ENCODE results near the gene CARF.
"Not testable (repeated sequence)": the region's sequence is repeated elsewhere in the genome, so short reads cannot be mapped to it uniquely, and the experiment has no call there.

Gene CARF

DNA sequence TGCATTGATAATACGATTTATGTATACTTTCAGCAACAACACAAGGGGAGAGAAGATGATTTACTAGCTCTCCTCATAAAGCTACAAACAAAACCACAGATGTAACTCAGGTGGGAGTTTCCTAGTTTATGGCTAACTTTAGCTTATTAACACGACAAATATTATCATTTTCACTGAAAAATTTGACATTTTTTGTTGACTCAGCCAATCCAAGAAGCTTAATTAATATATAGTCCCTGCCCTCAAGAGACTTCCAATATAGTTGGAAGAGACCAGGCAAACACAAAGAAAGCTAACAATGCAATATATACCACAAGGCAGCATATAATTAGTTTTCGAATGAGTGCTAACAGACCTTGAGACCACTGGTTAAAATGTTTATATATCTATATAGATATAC, 1.4 kb upstream of the CARF start:
- Mint-ChIP-seq H3K4me3 (peak overlapping the region; percentile 95), H3K36me3 (ENCODE audit: insufficient read depth) (peaks cover 19% of the 10 kb centered on the region), H3K9me3 (no peaks in the 10 kb centered on the region), H3K4me1 (peaks cover 18% of the 10 kb centered on the region), H3K27ac (ENCODE audit: low read depth) (peak overlapping the region; percentile 78), H3K27me3 (no peaks in the 10 kb centered on the region)
- no peak for DNase-seq (ENCODE audit: low spot score in 2 of 2)
- ATAC-seq (replicated peaks; ENCODE audit: extremely low read depth, poor library complexity, severe bottlenecking), result no peak

DNA sequence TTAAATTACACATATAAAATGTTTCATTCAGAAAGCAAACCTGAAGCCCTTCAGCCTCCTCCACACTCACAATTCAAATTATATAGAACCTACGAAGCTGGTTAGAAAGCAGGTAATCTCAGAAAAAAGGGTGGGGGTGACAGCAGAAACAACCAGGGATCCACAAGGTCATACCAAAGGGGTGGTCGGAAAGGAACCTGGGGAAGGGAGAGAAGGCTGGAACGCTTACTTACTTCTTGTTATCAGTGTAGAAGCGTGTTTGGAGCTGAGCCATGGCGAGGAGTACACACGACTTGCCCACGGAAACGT, 918 bp upstream of the CARF start:
- DNase-seq (ENCODE audit: low spot score in 2 of 2), result no peak
- H3K27me3 Mint-ChIP-seq, result no peaks in the 10 kb centered on the region
- H3K4me1 Mint-ChIP-seq, result peaks cover 18% of the 10 kb centered on the region
- H3K9me3 Mint-ChIP-seq, result no peaks in the 10 kb centered on the region
- peak overlapping the region; percentile 95 for H3K4me3 Mint-ChIP-seq
- H3K27ac Mint-ChIP-seq (ENCODE audit: low read depth), result peak overlapping the region; percentile 78
- ATAC-seq (replicated peaks; ENCODE audit: extremely low read depth, poor library complexity, severe bottlenecking), result peak; percentile 15
- peaks cover 19% of the 10 kb centered on the region for H3K36me3 Mint-ChIP-seq (ENCODE audit: insufficient read depth)

DNA sequence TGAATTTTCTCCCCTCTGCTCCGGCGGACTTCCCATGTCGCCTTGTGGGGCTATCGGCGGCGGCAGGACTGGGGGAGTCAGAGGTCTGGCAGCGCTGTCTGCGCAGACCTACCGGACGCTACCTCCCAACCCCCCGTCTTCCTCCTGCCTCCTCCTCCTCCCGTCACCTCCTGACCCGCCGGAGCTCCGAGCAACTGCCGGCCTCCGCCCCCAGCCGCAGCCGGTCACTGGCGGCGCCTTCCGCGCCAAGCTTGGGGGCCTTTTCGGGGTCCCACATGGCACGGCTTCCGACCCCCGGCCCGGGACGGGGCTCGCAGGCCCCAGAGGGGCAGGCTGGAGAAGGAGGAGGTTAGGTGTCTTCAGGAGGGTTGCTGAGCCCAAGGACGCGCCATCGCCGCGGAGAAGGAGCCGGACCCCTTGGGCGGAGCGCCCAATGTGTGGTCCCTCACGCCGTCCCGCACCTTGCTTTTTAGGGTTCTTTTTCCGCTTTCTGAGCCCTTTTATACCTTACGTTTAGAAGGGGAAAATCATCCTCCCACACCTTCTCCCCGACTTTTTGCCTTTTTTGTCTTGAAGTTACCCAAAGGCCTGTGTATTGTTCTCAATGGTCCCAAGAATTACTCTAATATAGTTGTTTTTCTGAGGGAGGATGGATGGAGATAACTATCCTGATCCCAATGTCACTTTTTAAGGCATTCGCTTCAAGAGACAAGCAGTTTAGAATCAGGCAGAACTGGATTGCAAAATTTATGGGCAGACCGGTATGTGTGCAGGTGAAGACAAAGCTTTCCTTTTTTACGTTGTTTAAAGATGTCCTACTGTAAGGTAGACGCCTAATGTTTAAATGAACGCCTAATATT, 497 bp downstream of the CARF start:
- H3K27me3 Mint-ChIP-seq, H3K9me3 Mint-ChIP-seq: not testable (repeated sequence)
- peak overlapping the region; percentile 78 for H3K27ac Mint-ChIP-seq (ENCODE audit: low read depth)
- peak; percentile 33 for ATAC-seq (replicated peaks; ENCODE audit: extremely low read depth, poor library complexity, severe bottlenecking)
- peak in 1 of 2 donors; percentile 16 for DNase-seq (ENCODE audit: low spot score in 2 of 2)
- H3K36me3 Mint-ChIP-seq (ENCODE audit: insufficient read depth), result peaks cover 15% of the 10 kb centered on the region
- peak overlapping the region; percentile 95 for H3K4me3 Mint-ChIP-seq
- peaks cover 18% of the 10 kb centered on the region for H3K4me1 Mint-ChIP-seq

DNA sequence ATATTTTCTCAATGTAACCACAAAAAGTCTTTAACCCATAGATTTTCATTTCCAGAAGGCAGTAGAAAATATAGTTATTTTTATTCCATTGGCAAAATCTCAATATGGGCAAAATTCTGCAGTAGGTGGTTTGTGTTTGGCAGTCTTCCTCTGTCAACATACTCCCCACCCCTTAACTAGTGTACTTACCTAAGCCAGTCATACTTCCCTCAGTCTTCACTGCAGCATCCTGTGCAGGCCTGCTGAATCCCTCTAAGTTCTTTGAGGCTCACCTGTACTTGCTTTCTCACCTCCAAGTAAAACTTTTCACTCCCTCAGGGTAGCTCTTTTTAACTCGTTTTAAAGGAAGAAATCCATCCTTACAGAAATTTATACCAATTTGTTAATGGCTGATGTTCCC, 6.8 kb downstream of the CARF start:
- Mint-ChIP-seq H3K27ac (ENCODE audit: low read depth) (no peak overlapping the region), H3K9me3 (no peaks in the 10 kb centered on the region), H3K4me3 (no peak overlapping the region), H3K27me3 (no peaks in the 10 kb centered on the region), H3K4me1 (no peaks in the 10 kb centered on the region), H3K36me3 (ENCODE audit: insufficient read depth) (peaks cover 2% of the 10 kb centered on the region)
- DNase-seq (ENCODE audit: low spot score in 2 of 2) (no peak), ATAC-seq (replicated peaks; ENCODE audit: extremely low read depth, poor library complexity, severe bottlenecking) (no peak)

DNA sequence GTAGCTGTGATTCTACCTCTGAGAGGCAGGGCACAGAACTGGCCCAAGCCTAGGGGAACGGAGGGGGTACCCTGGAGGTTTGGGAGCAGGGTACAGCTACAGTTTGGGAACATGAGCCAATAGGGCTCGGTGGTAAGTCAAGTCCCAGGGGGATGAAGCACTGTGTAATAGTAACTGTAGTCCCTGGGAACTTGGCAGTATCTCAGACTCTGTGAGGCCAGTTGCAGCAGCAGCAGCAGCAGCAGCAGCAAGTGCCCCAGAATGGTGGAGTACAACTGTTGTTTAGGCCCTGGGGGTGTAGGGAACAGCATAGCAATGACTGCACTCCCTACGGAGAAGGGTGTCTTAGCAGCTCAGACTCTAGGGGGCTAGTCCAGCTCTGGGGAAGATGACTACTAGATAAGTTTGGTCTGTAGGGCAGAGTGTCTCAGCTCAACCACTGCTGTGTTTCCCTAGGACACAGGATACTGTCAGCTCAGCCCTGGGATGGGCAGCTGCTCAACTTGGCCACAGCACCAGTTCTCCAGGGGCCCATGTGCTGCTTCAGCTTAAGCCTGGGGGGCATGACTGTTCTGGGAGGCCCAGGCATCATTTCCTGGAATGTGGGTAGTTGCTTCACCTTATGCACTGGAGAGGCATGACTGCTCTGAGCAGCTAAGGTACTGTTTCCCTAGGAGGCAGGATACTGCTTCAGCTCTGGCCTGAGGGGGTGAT, 20.5 kb downstream of the CARF start:
- H3K4me1 Mint-ChIP-seq, result peaks cover 6% of the 10 kb centered on the region
- no peaks in the 10 kb centered on the region for H3K27me3 Mint-ChIP-seq
- no peak overlapping the region for H3K27ac Mint-ChIP-seq (ENCODE audit: low read depth)
- ATAC-seq (replicated peaks; ENCODE audit: extremely low read depth, poor library complexity, severe bottlenecking) (no peak), DNase-seq (ENCODE audit: low spot score in 2 of 2) (no peak)
- H3K9me3 Mint-ChIP-seq, result no peaks in the 10 kb centered on the region
- no peak overlapping the region for H3K4me3 Mint-ChIP-seq
- H3K36me3 Mint-ChIP-seq (ENCODE audit: insufficient read depth), result peaks cover 12% of the 10 kb centered on the region

DNA sequence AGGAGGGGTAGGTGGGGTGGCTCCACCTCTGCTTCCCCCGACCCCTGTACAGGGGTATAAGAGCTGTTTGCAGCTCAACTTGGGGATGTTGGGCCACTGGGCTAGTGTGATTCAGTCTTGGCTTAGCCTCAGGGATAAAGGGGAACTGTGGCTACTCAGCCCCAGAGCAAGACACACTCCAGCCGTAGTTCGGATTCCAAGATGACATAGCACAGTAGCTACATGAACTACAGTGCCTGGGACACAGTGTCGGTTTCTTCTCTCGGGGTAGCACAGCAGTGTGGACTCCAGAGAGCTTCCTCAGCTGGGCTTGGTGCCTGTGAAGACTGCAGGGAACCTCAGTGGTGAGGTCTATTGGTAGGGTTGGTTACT, 21.1 kb downstream of the CARF start:
- Mint-ChIP-seq H3K27ac (ENCODE audit: low read depth) (no peak overlapping the region), H3K27me3 (no peaks in the 10 kb centered on the region), H3K36me3 (ENCODE audit: insufficient read depth) (peaks cover 13% of the 10 kb centered on the region), H3K9me3 (no peaks in the 10 kb centered on the region), H3K4me3 (no peak overlapping the region), H3K4me1 (peaks cover 6% of the 10 kb centered on the region)
- DNase-seq (ENCODE audit: low spot score in 2 of 2) (no peak), ATAC-seq (replicated peaks; ENCODE audit: extremely low read depth, poor library complexity, severe bottlenecking) (no peak)

DNA sequence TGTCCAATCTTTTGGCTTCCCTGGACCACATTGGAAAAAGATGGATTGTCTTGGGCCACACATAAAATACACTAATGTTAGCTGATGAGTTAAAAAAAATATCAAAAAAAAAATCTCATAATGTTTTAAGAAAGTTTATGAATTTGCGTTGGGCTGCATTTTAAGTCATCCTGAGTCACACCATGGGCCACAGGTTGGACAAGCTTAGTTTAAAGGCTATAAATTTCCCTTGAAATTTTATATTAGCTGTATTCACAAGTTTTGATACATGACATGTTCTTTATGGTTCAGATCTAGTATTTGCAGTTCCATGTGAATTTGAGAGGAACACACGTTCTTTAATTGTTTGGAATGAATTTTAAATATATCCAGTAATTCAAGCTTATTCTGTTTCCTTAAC, 21.9 kb downstream of the CARF start:
- Mint-ChIP-seq H3K36me3 (ENCODE audit: insufficient read depth) (peaks cover 11% of the 10 kb centered on the region), H3K4me3 (no peak overlapping the region), H3K27ac (ENCODE audit: low read depth) (no peak overlapping the region), H3K4me1 (peaks cover 6% of the 10 kb centered on the region), H3K9me3 (no peaks in the 10 kb centered on the region), H3K27me3 (no peaks in the 10 kb centered on the region)
- DNase-seq (ENCODE audit: low spot score in 2 of 2), result no peak
- ATAC-seq (replicated peaks; ENCODE audit: extremely low read depth, poor library complexity, severe bottlenecking), result no peak

DNA sequence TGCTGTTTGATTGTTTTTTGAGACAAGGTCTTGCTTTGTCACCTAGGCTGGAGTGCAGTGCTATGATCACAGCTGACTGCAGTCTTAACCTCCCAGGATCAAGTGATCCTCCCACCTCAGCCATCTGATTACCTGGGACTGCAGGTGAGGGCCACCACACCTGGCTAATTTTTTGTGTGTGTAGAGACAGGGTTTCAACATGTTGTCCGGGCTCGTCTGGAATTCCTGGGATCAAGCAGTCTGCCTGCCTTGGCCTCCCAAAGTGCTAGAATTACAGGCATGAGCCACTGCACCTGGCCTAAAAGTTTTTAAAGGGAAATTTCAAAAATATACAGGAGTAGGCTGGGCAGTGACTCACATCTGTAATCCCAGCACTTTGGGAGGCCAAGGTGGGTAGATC, 22.4 kb downstream of the CARF start:
- no peak for ATAC-seq (replicated peaks; ENCODE audit: extremely low read depth, poor library complexity, severe bottlenecking)

DNA sequence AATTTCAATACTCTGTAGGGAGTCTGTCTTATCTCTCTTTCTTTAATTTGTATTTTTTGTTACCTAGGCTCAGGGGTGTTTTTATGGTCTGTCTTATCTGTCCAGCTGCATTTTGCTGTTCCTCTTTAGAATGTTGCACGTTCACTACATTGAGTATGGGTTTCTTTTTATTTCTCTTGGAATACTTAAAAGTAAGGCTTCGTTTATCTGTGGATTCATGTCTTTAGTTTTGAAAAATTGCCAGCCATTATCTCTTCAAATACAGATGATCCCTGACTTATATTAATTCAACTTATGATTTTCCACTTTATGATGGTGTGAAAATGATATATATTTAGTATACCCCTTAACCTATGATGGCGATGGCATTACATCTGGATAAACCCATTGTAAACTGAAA, 26.9 kb downstream of the CARF start:
- Mint-ChIP-seq H3K27me3 (no peaks in the 10 kb centered on the region), H3K4me1 (peaks cover 6% of the 10 kb centered on the region), H3K4me3 (no peak overlapping the region), H3K9me3 (no peaks in the 10 kb centered on the region), H3K27ac (ENCODE audit: low read depth) (no peak overlapping the region), H3K36me3 (ENCODE audit: insufficient read depth) (peaks cover 22% of the 10 kb centered on the region)
- ATAC-seq (replicated peaks; ENCODE audit: extremely low read depth, poor library complexity, severe bottlenecking), result no peak
- DNase-seq (ENCODE audit: low spot score in 2 of 2), result no peak

More for the DNA sequence above, 22.4 kb downstream of the CARF start:
- Mint-ChIP-seq H3K27ac (ENCODE audit: low read depth) (no peak overlapping the region), H3K4me3 (no peak overlapping the region), H3K4me1 (peaks cover 6% of the 10 kb centered on the region), H3K36me3 (ENCODE audit: insufficient read depth) (peaks cover 10% of the 10 kb centered on the region), H3K27me3 (no peaks in the 10 kb centered on the region), H3K9me3 (no peaks in the 10 kb centered on the region)
- no peak for DNase-seq (ENCODE audit: low spot score in 2 of 2)

DNA sequence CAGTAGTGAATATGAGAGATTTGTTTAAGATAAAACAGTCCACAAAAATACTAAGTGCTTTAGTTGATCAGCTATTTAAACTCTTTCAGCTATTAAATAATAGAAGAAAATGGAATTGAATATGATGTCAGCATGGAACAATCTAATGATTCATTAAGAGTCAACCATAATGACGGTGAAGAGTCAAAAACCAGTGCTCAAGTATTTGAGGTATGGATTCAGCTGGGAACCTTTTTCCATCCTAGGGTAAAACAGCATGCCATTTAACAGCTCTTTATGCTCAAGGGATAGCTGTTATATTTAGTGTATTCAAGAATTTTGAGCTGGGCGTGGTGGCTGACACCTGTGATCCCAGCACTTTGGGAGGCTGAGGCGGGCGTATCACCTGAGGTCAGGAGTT, 29.7 kb downstream of the CARF start:
- Mint-ChIP-seq H3K36me3 (ENCODE audit: insufficient read depth) (peaks cover 23% of the 10 kb centered on the region), H3K27me3 (no peaks in the 10 kb centered on the region), H3K9me3 (peaks cover 6% of the 10 kb centered on the region), H3K4me1 (peaks cover 6% of the 10 kb centered on the region), H3K27ac (ENCODE audit: low read depth) (no peak overlapping the region), H3K4me3 (no peak overlapping the region)
- no peak for ATAC-seq (replicated peaks; ENCODE audit: extremely low read depth, poor library complexity, severe bottlenecking)
- no peak for DNase-seq (ENCODE audit: low spot score in 2 of 2)

DNA sequence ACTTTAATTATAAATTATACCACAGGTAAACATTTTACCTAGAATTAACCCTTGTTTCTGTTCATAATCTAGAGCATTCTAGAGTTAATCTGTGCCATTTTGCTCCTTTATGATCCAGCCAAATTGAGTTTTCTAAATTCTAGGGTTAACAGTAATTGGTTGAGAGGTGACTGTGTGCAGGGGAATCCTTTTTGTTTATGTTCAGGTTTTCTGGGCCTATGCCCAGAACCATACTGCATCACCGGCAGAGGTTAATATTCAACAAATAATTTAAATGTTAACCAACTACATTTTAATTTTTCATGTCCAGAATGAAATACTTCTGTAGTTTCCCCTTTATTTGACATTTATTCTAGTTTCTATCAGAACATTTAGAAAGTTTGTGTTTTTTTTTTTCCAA, 32.3 kb downstream of the CARF start:
- ATAC-seq (replicated peaks; ENCODE audit: extremely low read depth, poor library complexity, severe bottlenecking) (no peak), DNase-seq (ENCODE audit: low spot score in 2 of 2) (no peak)
- Mint-ChIP-seq H3K4me1 (peaks cover 4% of the 10 kb centered on the region), H3K4me3 (no peak overlapping the region), H3K27ac (ENCODE audit: low read depth) (no peak overlapping the region), H3K36me3 (ENCODE audit: insufficient read depth) (peaks cover 20% of the 10 kb centered on the region), H3K9me3 (peaks cover 15% of the 10 kb centered on the region), H3K27me3 (no peaks in the 10 kb centered on the region)

DNA sequence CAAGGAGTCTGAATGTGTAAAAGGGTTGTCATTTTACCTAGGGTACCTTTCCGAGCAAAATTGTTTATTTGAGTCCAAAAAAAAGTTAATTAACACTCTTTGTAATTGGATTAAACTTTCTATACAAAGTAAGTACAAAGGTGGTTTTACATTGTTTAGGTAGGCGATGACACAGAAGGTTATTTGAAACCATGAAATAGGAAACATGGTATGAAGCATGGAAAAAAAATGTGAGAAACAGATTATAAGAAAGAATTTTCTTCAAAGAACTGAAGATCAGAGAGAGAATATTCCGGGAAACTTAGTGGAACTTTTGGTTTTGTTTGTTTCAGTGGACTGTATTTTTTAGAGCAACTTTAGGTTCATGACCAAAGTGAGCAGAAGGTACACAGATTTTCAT, 32.7 kb downstream of the CARF start:
- ATAC-seq (replicated peaks; ENCODE audit: extremely low read depth, poor library complexity, severe bottlenecking) (no peak), DNase-seq (ENCODE audit: low spot score in 2 of 2) (no peak)
- no peaks in the 10 kb centered on the region for H3K27me3 Mint-ChIP-seq
- peaks cover 19% of the 10 kb centered on the region for H3K36me3 Mint-ChIP-seq (ENCODE audit: insufficient read depth)
- peaks cover 15% of the 10 kb centered on the region for H3K9me3 Mint-ChIP-seq
- H3K4me1 Mint-ChIP-seq, result peaks cover 4% of the 10 kb centered on the region
- no peak overlapping the region for H3K27ac Mint-ChIP-seq (ENCODE audit: low read depth)
- no peak overlapping the region for H3K4me3 Mint-ChIP-seq

DNA sequence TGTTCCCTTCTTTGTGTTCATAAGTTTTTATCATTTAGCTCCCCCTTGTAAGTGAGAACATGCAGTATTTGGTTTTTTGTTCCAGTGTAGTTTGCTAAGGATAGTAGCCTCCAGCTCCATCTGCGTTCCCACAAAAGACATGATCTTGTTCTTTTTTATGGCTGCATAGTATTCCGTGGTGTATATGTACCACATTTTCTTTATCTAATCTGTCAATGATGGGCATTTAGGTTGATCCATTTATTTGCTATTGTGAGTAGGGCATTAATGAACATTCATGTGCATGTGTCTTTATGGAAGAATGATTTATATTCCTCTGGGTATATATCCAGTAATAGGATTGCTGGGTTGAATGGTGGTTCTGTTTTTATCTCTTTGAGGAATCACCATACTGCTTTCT, 33.4 kb downstream of the CARF start:
- peaks cover 15% of the 10 kb centered on the region for H3K9me3 Mint-ChIP-seq
- H3K27ac Mint-ChIP-seq (ENCODE audit: low read depth), result no peak overlapping the region
- no peak for DNase-seq (ENCODE audit: low spot score in 2 of 2)
- peaks cover 19% of the 10 kb centered on the region for H3K36me3 Mint-ChIP-seq (ENCODE audit: insufficient read depth)
- H3K4me1 Mint-ChIP-seq, result peaks cover 4% of the 10 kb centered on the region
- H3K27me3 Mint-ChIP-seq, result no peaks in the 10 kb centered on the region
- ATAC-seq (replicated peaks; ENCODE audit: extremely low read depth, poor library complexity, severe bottlenecking), result no peak
- no peak overlapping the region for H3K4me3 Mint-ChIP-seq

Data from central memory CD8-positive, alpha-beta T cell (primary cell).